Trophoblast cell (in vitro differentiated cells and primary cell): Measurements from ENCODE around the gene GLRB. TPM values are rescaled to one million over a fixed set of nuclear protein-coding genes. Genes with fewer than 3 reads are reported as not detected.

Experiments used
- DNase-seq, 2 donors: peaks; one replicate each; pipeline ENCODE4 v3.0.0-alpha.2; 2016
- H2AFZ ChIP-seq: 2 replicates; pipeline ENCODE4 v1.6.1; 2013; ENCODE audit warnings: low read length, moderate library complexity, mild to moderate bottlenecking; ENCODE audit not compliant: insufficient read depth, poor library complexity
- H2AK5ac ChIP-seq: 2 replicates; pipeline ENCODE4 v1.6.1; 2013; ENCODE audit warnings: mild to moderate bottlenecking, low read length
- H2BK120ac ChIP-seq: 2 replicates; pipeline ENCODE4 v1.6.1; 2013; ENCODE audit warnings: low read length, mild to moderate bottlenecking, moderate library complexity; ENCODE audit not compliant: insufficient read depth, poor library complexity
- H2BK12ac ChIP-seq: 2 replicates; pipeline ENCODE4 v1.6.1; 2013; ENCODE audit warnings: mild to moderate bottlenecking, low read length, moderate library complexity
- H2BK5ac ChIP-seq: 2 replicates; pipeline ENCODE4 v1.6.1; 2013; ENCODE audit warnings: low read length, low read depth, moderate library complexity, mild to moderate bottlenecking; ENCODE audit not compliant: poor library complexity
- H3K14ac ChIP-seq: 2 replicates; pipeline ENCODE4 v1.6.1; 2013; ENCODE audit warnings: mild to moderate bottlenecking, low read length
- H3K18ac ChIP-seq: 2 replicates; pipeline ENCODE4 v1.6.1; 2013; ENCODE audit warnings: mild to moderate bottlenecking, low read length
- H3K23ac ChIP-seq: 2 replicates; pipeline ENCODE4 v1.6.1; 2013; ENCODE audit warnings: low read length
- H3K27ac ChIP-seq: 2 replicates; pipeline ENCODE4 v1.5.1; 2013; ENCODE audit warnings: low read depth, mild to moderate bottlenecking, inconsistent platforms, low read length, moderate library complexity
- H3K27me3 ChIP-seq: 2 replicates; pipeline ENCODE4 v1.6.1; 2013; ENCODE audit warnings: inconsistent platforms, mild to moderate bottlenecking, low read length, moderate library complexity; ENCODE audit not compliant: insufficient read depth
- H3K36me3 ChIP-seq, 2 experiments: 1 replicate in 1 of 2; 2 replicates in 1 of 2; pipeline ENCODE4 v1.6.1; 2013; ENCODE audit warnings: low read length in 2 of 2, mild to moderate bottlenecking in 2 of 2, moderate library complexity in 1 of 2; ENCODE audit not compliant: insufficient read depth in 2 of 2, control insufficient read depth in 1 of 2
- H3K4ac ChIP-seq: 2 replicates; pipeline ENCODE4 v1.6.1; 2013; ENCODE audit warnings: low read depth, mild to moderate bottlenecking, low read length, moderate library complexity
- H3K4me1 ChIP-seq, 2 experiments: 1 replicate in 1 of 2; 2 replicates in 1 of 2; pipeline ENCODE4 v1.6.1; 2013; ENCODE audit warnings: low read length in 2 of 2, mild to moderate bottlenecking in 2 of 2, moderate library complexity in 1 of 2; ENCODE audit not compliant: insufficient read depth in 2 of 2, control insufficient read depth in 1 of 2
- H3K4me2 ChIP-seq: 2 replicates; pipeline ENCODE4 v1.6.1; 2013; ENCODE audit warnings: inconsistent platforms, mild to moderate bottlenecking, low read length, moderate library complexity
- H3K4me3 ChIP-seq: 2 replicates; pipeline ENCODE4 v1.5.1; 2013; ENCODE audit warnings: mild to moderate bottlenecking, low read depth, low read length, inconsistent platforms
- H3K79me1 ChIP-seq: one replicate; pipeline ENCODE4 v1.6.1; 2013; ENCODE audit warnings: low read length
- H3K79me2 ChIP-seq: 2 replicates; pipeline ENCODE4 v1.6.1; 2013; ENCODE audit warnings: low read length, mild to moderate bottlenecking; ENCODE audit not compliant: control insufficient read depth, insufficient read depth, poor library complexity
- H3K9ac ChIP-seq: 2 replicates; pipeline ENCODE4 v1.6.1; 2013; ENCODE audit warnings: mild to moderate bottlenecking, low read length
- H3K9me3 ChIP-seq: 2 replicates; pipeline ENCODE4 v1.6.1; 2013; ENCODE audit warnings: low read depth, mild to moderate bottlenecking, control low read depth, inconsistent platforms, low read length; ENCODE audit not compliant: insufficient read depth
- H4K12ac ChIP-seq: 2 replicates; pipeline ENCODE4 v1.6.1; 2013; ENCODE audit warnings: low read depth, mild to moderate bottlenecking, low read length, moderate library complexity
- H4K8ac ChIP-seq: 2 replicates; pipeline ENCODE4 v1.6.1; 2013; ENCODE audit warnings: low read depth, mild to moderate bottlenecking, low read length, moderate library complexity
- H4K91ac ChIP-seq: one replicate; pipeline ENCODE4 v1.6.1; 2013; ENCODE audit warnings: low read depth, mild to moderate bottlenecking, low read length, moderate library complexity
- WGBS: extraction: QIAGEN DNeasy Blood & Tissue Kit; methylation state at CpG from one replicate; pipeline ENCODE4 v1.1.7; 2013; ENCODE audit warnings: missing lambda C conversion rate; ENCODE audit not compliant: insufficient read length, insufficient coverage; ENCODE audit errors: extremely low coverage; 5-methylcytosine and 5-hydroxymethylcytosine counted together
- polyA plus RNA-seq: library from polyadenylated mRNA; stranded (reverse); fragments of 200-250 nt; gene quantifications from 2 replicates; pipeline ENCODE4 v1.2.3, GENCODE V29; 2013

GLRB gene
- polyA plus RNA-seq = 0.12 and 0.19 TPM in 2 replicates

- peak within 1 kb of the TSS; percentile 90 for H3K23ac ChIP-seq
- WGBS = no CpG with 5 or more reads among the region's 84 CpGs
Measured at GRCh38 chr4:157075811-157076577, at the start of gene GLRB. TSS of gene GLRB (plus strand) at chr4:157076150. CDS start at chr4:157078025, 1,875 bp downstream.

DNA sequence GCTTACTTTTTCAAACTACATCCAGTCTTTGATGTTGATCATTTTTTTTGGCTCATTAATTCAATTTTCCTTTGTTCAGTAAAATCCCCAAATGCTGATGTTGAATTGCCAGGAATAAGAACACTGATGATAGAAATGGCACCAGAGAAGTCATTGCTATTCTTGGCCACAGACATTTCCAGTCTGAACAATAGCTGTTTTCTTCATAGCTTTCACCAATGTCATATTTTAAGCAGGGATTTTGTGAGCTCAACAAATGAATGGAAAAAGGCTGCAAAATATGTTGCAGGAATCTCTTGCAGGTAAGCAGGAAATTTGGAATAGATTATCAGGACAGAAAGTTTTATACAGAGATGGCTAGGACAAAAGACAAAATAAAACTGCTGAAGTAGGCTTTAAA lies 40.5 kb upstream of the GLRB start:
- Histone ChIP-seq H2AK5ac (no peak overlapping the region), H2AFZ (no peak overlapping the region), H3K27me3 (no peaks in the 10 kb centered on the region), H3K79me1 (no peaks in the 10 kb centered on the region), H3K9me3 (no peaks in the 10 kb centered on the region), H3K4me2 (no peak overlapping the region), H3K79me2 (no peaks in the 10 kb centered on the region), H3K14ac (no peak overlapping the region), H3K9ac (no peak overlapping the region), H3K23ac (no peak overlapping the region), H2BK120ac (no peak overlapping the region), H3K4ac (no peak overlapping the region), H3K4me3 (no peak overlapping the region), H3K4me1 (no peaks in the 10 kb centered on the region), H3K18ac (no peak overlapping the region), H2BK12ac (no peak overlapping the region), H2BK5ac (no peak overlapping the region), H4K12ac (no peak overlapping the region), H4K91ac (no peak overlapping the region), H3K36me3 (no peaks in the 10 kb centered on the region), H3K27ac (no peak overlapping the region), H4K8ac (no peak overlapping the region)
- DNase-seq = no peak

More at GRCh38 chr4:157075811-157076577, at the start of gene GLRB:
- Histone ChIP-seq H4K8ac (no peak within 1 kb of the TSS), H2BK5ac (no peak within 1 kb of the TSS), H3K14ac (peak within 1 kb of the TSS; percentile 2), H3K18ac (no peak within 1 kb of the TSS), H3K36me3 (no peaks in the 10 kb centered on the region), H2BK120ac (no peak within 1 kb of the TSS), H3K79me2 (no peaks in the 10 kb centered on the region), H2AFZ (peak within 1 kb of the TSS; percentile 52), H3K27me3 (peaks cover 2% of the 10 kb centered on the region), H4K12ac (no peak within 1 kb of the TSS), H3K9ac (peak within 1 kb of the TSS; percentile 2), H3K4me1 (peaks cover 4% of the 10 kb centered on the region in 2 experiments), H3K79me1 (no peaks in the 10 kb centered on the region), H3K4me3 (peak within 1 kb of the TSS; percentile 80), H2BK12ac (no peak within 1 kb of the TSS), H3K9me3 (no peaks in the 10 kb centered on the region), H4K91ac (no peak within 1 kb of the TSS), H3K27ac (no peak within 1 kb of the TSS), H2AK5ac (no peak within 1 kb of the TSS), H3K4ac (no peak within 1 kb of the TSS), H3K4me2 (peak within 1 kb of the TSS; percentile 93)
- DNase-seq = peak; percentile 9 to 69

GRCh38 chr4:157040405-157040804 lies 35.5 kb upstream of the GLRB start:
- Histone ChIP-seq H2AFZ (no peak overlapping the region), H3K4me3 (no peak overlapping the region), H4K91ac (no peak overlapping the region), H4K8ac (no peak overlapping the region), H3K79me2 (no peaks in the 10 kb centered on the region), H2BK5ac (no peak overlapping the region), H3K27ac (no peak overlapping the region), H2AK5ac (no peak overlapping the region), H3K18ac (no peak overlapping the region), H3K4me1 (peaks cover 0 to 2% of the 10 kb centered on the region in 2 experiments), H3K9me3 (no peaks in the 10 kb centered on the region), H2BK120ac (no peak overlapping the region), H3K23ac (no peak overlapping the region), H3K36me3 (no peaks in the 10 kb centered on the region), H4K12ac (no peak overlapping the region), H2BK12ac (no peak overlapping the region), H3K4me2 (no peak overlapping the region), H3K9ac (no peak overlapping the region), H3K27me3 (no peaks in the 10 kb centered on the region), H3K79me1 (no peaks in the 10 kb centered on the region), H3K4ac (no peak overlapping the region), H3K14ac (no peak overlapping the region)
- DNase-seq = no peak

DNA sequence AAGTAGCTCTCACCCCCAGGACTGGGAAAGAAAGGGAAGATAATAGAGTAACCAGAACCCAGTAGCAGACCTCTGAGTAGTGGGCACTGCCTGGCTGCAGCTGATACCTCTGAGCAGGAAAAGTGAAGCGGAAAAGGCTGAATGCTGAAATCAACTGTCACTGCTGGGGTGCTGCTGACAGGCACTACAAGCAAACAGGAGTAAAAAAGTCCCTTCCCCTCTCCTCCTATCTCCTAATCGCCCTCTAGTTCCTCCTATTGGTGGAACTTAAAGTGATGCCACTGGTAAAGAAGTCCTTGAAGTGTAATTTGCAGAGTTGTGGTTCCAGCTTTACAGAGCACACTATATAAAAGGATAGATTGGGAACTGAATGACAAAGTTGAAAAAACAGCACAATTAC lies 32.8 kb upstream of the GLRB start:
- no peak overlapping the region for H4K91ac ChIP-seq
- H3K27ac ChIP-seq = no peak overlapping the region
- no peaks in the 10 kb centered on the region for H3K79me1 ChIP-seq
- no peak overlapping the region for H3K18ac ChIP-seq
- H3K4me1 ChIP-seq = peaks cover 0 to 2% of the 10 kb centered on the region in 2 experiments
- no peaks in the 10 kb centered on the region for H3K27me3 ChIP-seq
- no peak overlapping the region for H4K12ac ChIP-seq
- no peak overlapping the region for H2AK5ac ChIP-seq
- H2BK12ac ChIP-seq = no peak overlapping the region
- no peak overlapping the region for H3K14ac ChIP-seq
- no peak overlapping the region for H3K4me2 ChIP-seq
- H3K4me3 ChIP-seq = no peak overlapping the region
- H3K9me3 ChIP-seq = no peaks in the 10 kb centered on the region
- no peak overlapping the region for H2BK120ac ChIP-seq
- no CpG with 5 or more reads among the region's 2 CpGs for WGBS
- H3K79me2 ChIP-seq = no peaks in the 10 kb centered on the region
- DNase-seq = no peak
- no peak overlapping the region for H2AFZ ChIP-seq
- H4K8ac ChIP-seq = no peak overlapping the region
- no peak overlapping the region for H3K9ac ChIP-seq
- H2BK5ac ChIP-seq = no peak overlapping the region
- H3K4ac ChIP-seq = no peak overlapping the region
- no peaks in the 10 kb centered on the region for H3K36me3 ChIP-seq
- H3K23ac ChIP-seq = no peak overlapping the region
